GM19193 (cell line): ENCODE measurements around the gene GHRH.
A peak's percentile ranks its signal among the peaks of the same experiment; 100 is the strongest.

Source experiments
- POLR2A ChIP-seq: IDR thresholded peaks from 4 replicates; pipeline ENCODE4 v1.6.1; 2011; ENCODE audit not compliant: insufficient read depth, insufficient read length; ENCODE audit errors: extremely low read depth

The GHRH gene

GRCh38 chr20:37278966-37279590 lies 17.5 kb upstream of the GHRH start:
- TF ChIP-seq POLR2A = no peak

GRCh38 chr20:37277253-37277593 lies 15.6 kb upstream of the GHRH start:
- no peak for TF ChIP-seq POLR2A

- peak; percentile 52 for TF ChIP-seq POLR2A
Measured at GRCh38 chr20:37276494-37277252, 15.1 kb upstream of the GHRH start.

DNA sequence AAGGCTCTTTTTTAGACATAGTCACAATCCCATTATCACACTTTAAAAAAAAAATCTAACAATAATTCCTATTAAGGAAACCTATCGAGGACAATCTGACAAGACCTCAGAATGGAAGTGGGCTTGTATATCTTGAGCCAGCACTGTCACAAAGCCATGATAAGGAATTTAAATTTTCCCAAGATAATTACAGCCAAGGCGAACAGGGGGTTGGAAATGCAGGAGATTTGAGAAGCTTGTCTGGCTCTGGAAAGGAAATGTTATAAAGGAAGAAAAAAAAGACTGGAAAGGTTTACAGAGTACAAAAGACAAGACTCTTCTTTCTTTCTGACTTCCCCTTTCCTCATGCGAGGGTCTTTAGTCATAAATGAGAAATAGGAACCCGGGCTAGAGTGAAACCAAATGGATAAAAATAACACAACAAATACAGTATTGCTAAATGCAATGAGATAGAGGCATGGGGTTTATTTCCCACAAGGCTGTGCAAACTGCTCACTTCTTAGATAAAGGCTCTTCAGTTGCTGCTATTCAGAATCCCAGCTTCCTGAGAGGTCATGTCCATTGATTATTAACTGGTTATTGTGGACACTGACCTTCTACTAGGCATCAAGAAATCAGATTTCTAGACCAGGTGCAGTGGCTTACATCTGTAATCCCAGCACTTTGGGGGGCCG lies 13.4 kb upstream of the GHRH start:
- TF ChIP-seq POLR2A = no peak

DNA sequence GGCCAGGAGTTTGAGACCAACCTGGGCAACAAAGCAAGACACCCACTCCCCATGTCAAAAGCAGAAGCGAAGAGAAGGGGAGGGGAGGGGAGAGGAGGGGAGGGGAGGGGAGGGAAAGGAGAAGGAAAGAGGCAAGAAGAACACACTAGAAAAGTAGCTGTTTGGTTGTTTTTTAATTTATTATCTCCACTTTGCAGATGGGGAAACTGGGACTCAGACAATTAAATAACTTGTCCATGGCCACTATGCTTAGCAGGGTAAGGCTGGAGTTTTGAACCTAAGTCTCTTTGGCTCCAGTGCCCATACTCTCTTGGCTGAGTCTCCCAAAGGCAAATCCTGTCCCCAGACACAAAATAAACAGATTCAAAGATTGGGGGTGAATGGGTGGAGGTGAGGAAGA lies 12.4 kb upstream of the GHRH start:
- no peak for TF ChIP-seq POLR2A

DNA sequence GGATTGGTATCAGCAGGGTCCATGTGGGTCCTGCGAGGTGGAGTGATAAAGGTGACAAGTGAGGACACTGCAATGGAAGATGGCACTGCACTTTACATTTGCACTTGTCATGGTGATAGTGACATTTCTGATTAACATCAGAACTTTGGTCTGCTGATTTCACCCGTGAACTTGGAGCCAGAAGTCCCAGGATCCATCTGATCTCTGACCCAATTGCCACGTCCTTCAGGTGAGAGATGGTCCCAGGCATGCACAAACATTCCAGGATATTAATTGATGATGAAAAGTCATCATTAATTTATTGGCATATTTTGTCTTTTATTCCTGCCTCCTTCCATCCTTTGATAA lies 9.8 kb upstream of the GHRH start:
- no peak for TF ChIP-seq POLR2A

DNA sequence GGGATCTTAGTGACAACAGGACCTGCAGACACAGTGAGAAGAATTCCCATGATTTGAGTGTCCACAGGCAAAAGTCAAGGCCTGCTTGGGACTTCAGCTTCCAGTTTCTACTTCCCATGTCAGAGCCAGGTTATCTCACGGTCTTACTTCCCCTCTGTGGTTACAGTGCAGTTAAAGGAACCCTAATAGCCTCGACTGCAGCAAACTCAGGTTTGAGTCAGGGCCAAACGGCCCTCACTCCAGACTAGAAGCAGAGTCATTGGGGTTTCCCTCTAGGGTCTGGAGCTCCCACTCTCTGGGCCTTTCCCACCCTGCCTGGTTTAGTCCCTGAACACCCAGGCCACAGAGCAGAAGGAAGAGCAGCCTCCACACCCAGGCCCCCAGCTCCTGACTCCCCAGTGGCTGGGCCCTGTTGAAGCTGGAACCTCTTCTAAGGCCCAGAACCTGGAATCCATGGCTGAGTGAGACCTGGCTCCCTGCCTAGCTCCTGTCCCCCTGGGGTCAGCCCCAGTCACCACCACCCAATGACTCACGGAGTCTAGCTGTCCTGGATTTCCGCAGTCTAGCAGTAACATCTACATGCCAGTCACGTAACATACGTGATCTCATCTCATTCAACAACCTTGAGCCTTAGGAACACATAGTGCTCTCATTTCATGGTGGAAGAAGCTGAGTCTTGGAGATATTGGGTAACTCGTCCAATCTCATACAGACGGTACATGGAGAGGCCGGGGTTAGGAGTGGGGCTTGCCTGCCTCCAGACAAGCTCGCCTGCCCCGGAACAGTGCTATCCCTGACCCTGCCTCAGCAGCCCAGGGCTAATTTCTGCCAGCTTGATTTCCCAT lies 9.2 kb upstream of the GHRH start:
- TF ChIP-seq POLR2A = peak; percentile 34

- no peak for TF ChIP-seq POLR2A
Measured at GRCh38 chr20:37267667-37268313, 6.2 kb upstream of the GHRH start.

- no peak for TF ChIP-seq POLR2A
Measured at GRCh38 chr20:37266940-37267666, 5.5 kb upstream of the GHRH start.

- no peak for TF ChIP-seq POLR2A
Measured at GRCh38 chr20:37265152-37265551, 3.5 kb upstream of the GHRH start.

- no peak for TF ChIP-seq POLR2A
Measured at GRCh38 chr20:37263686-37264085, 2.1 kb upstream of the GHRH start.

DNA sequence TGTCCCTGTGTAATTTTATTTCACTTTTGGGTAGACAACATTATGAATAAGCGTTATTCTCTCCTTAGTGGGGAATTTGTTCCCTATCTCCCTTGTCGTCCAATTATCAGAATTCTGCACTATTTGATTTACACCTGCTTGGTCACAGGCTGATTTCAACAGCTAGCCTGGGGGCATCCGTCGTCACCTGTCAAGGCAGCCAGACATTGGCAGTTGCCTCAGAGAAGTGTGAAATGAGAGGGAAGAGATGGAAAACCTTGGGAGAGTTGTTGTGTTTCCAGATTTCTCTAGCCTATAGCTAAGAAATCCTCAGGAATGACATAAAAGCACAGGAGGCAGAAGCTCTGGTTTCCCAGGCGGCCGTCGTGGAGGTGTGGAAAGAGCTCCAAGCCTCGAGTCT lies 891 bp upstream of the GHRH start:
- TF ChIP-seq POLR2A = no peak

DNA sequence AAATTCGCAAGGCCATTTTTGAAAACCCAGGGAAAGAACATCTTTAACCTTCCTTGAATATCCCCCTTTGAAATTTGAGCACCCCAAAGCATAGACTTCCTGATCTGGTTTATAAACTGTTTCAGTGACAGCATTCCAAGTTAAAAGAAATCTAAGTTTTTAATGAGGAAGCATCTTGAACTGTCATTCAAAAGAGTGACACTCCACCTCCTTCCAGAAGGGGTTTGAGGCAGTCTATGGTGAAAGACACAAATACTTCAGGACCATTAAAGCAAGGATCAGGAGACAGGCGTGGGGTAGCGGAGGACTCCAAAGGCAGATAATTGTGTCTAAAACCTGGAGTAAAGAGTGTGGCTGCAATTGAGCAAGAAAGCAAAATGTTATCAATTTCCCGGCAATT lies 691 bp downstream of the GHRH start:
- no peak for TF ChIP-seq POLR2A

DNA sequence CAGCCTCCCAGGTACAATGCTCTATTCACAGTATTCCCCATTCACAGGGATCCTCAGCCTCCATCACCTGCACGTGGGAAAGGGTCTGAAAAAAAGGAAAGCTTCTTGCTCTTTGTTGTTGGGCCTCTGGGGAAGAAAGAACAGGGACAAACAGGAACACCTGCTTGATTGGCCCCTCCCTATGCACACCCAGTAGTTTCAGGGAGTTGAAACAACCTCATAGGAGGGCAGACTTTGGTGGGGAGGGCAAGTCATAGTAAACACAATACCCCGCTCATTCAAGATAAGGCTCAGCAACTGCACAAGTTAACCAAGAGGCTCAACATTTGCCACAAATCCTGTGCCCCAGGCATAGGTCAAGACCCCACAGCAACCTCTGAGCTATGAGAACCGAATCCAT lies 1.7 kb downstream of the GHRH start:
- no peak for TF ChIP-seq POLR2A
